Measurements from ENCODE around the gene IFNGR1.

Gene IFNGR1

GRCh38 chr6:137191670-137192069 is 27.5 kb downstream of the IFNGR1 start:
- peaks cover 19% of the 10 kb centered on the region for H3K4me1 ChIP-seq (ENCODE audit: control insufficient read depth, insufficient read depth, low read length)
- H3K9me3 ChIP-seq (ENCODE audit: control insufficient read depth, low read length), result peaks cover 17% of the 10 kb centered on the region
- no peak overlapping the region for H3K9ac ChIP-seq (ENCODE audit: low read length)
- no peaks in the 10 kb centered on the region for H3K27me3 ChIP-seq (replicated peaks; ENCODE audit: control insufficient read depth, insufficient read depth, low read length)
- H3K36me3 ChIP-seq (ENCODE audit: control insufficient read depth, insufficient read depth, low read length, severe bottlenecking), result peaks cover 5% of the 10 kb centered on the region
- no peak overlapping the region for H3K4me3 ChIP-seq (ENCODE audit: low read length)
- DNase-seq (ENCODE audit: low read depth), result peak; percentile 75

GRCh38 chr6:137191236-137191635 is 27.9 kb downstream of the IFNGR1 start:
- peak; percentile 28 for DNase-seq (ENCODE audit: low read depth)
- Histone ChIP-seq H3K4me1 (ENCODE audit: control insufficient read depth, insufficient read depth, low read length) (peaks cover 19% of the 10 kb centered on the region), H3K36me3 (ENCODE audit: control insufficient read depth, insufficient read depth, low read length, severe bottlenecking) (peaks cover 1% of the 10 kb centered on the region), H3K9me3 (ENCODE audit: control insufficient read depth, low read length) (peaks cover 17% of the 10 kb centered on the region), H3K9ac (ENCODE audit: low read length) (no peak overlapping the region), H3K4me3 (ENCODE audit: low read length) (peak overlapping the region; percentile 17), H3K27me3 (replicated peaks; ENCODE audit: control insufficient read depth, insufficient read depth, low read length) (no peaks in the 10 kb centered on the region)

- H3K27me3 ChIP-seq (replicated peaks; ENCODE audit: control insufficient read depth, insufficient read depth, low read length), result no peaks in the 10 kb centered on the region
- no peak for DNase-seq (ENCODE audit: low read depth)
- H3K9ac ChIP-seq (ENCODE audit: low read length), result no peak overlapping the region
- H3K4me1 ChIP-seq (ENCODE audit: control insufficient read depth, insufficient read depth, low read length), result peaks cover 19% of the 10 kb centered on the region
- no peaks in the 10 kb centered on the region for H3K36me3 ChIP-seq (ENCODE audit: control insufficient read depth, insufficient read depth, low read length, severe bottlenecking)
- no peak overlapping the region for H3K4me3 ChIP-seq (ENCODE audit: low read length)
- H3K9me3 ChIP-seq (ENCODE audit: control insufficient read depth, low read length), result peaks cover 17% of the 10 kb centered on the region
These were observed 28.5 kb downstream of the IFNGR1 start for GRCh38 chr6:137190583-137191094.

- Histone ChIP-seq H3K4me3 (ENCODE audit: low read length) (no peak overlapping the region), H3K9me3 (ENCODE audit: control insufficient read depth, low read length) (peaks cover 34% of the 10 kb centered on the region), H3K36me3 (ENCODE audit: control insufficient read depth, insufficient read depth, low read length, severe bottlenecking) (no peaks in the 10 kb centered on the region), H3K4me1 (ENCODE audit: control insufficient read depth, insufficient read depth, low read length) (peaks cover 19% of the 10 kb centered on the region), H3K27me3 (replicated peaks; ENCODE audit: control insufficient read depth, insufficient read depth, low read length) (no peaks in the 10 kb centered on the region), H3K9ac (ENCODE audit: low read length) (no peak overlapping the region)
- DNase-seq (ENCODE audit: low read depth), result no peak
These were observed 30.3 kb downstream of the IFNGR1 start for GRCh38 chr6:137188855-137189254.

- no peak overlapping the region for H3K4me3 ChIP-seq (ENCODE audit: low read length)
- H3K9ac ChIP-seq (ENCODE audit: low read length), result no peak overlapping the region
- no peak for DNase-seq (ENCODE audit: low read depth)
- peaks cover 66% of the 10 kb centered on the region for H3K9me3 ChIP-seq (ENCODE audit: control insufficient read depth, low read length)
- no peaks in the 10 kb centered on the region for H3K4me1 ChIP-seq (ENCODE audit: control insufficient read depth, insufficient read depth, low read length)
- H3K36me3 ChIP-seq (ENCODE audit: control insufficient read depth, insufficient read depth, low read length, severe bottlenecking), result no peaks in the 10 kb centered on the region
- H3K27me3 ChIP-seq (replicated peaks; ENCODE audit: control insufficient read depth, insufficient read depth, low read length), result no peaks in the 10 kb centered on the region
These were observed 33.9 kb downstream of the IFNGR1 start for GRCh38 chr6:137185290-137185689.

- no peak overlapping the region for H3K9ac ChIP-seq (ENCODE audit: low read length)
- H3K36me3 ChIP-seq (ENCODE audit: control insufficient read depth, insufficient read depth, low read length, severe bottlenecking), result no peaks in the 10 kb centered on the region
- H3K4me3 ChIP-seq (ENCODE audit: low read length), result no peak overlapping the region
- no peaks in the 10 kb centered on the region for H3K27me3 ChIP-seq (replicated peaks; ENCODE audit: control insufficient read depth, insufficient read depth, low read length)
- peaks cover 53% of the 10 kb centered on the region for H3K9me3 ChIP-seq (ENCODE audit: control insufficient read depth, low read length)
- no peaks in the 10 kb centered on the region for H3K4me1 ChIP-seq (ENCODE audit: control insufficient read depth, insufficient read depth, low read length)
- no peak for DNase-seq (ENCODE audit: low read depth)
These were observed 36.5 kb downstream of the IFNGR1 start for GRCh38 chr6:137182654-137183073.

- DNase-seq (ENCODE audit: low read depth), result no peak
- Histone ChIP-seq H3K27me3 (replicated peaks; ENCODE audit: control insufficient read depth, insufficient read depth, low read length) (no peaks in the 10 kb centered on the region), H3K36me3 (ENCODE audit: control insufficient read depth, insufficient read depth, low read length, severe bottlenecking) (no peaks in the 10 kb centered on the region), H3K9me3 (ENCODE audit: control insufficient read depth, low read length) (peaks cover 49% of the 10 kb centered on the region), H3K4me1 (ENCODE audit: control insufficient read depth, insufficient read depth, low read length) (no peaks in the 10 kb centered on the region), H3K9ac (ENCODE audit: low read length) (no peak overlapping the region), H3K4me3 (ENCODE audit: low read length) (no peak overlapping the region)
These were observed 37.1 kb downstream of the IFNGR1 start for GRCh38 chr6:137181891-137182653.

- no peaks in the 10 kb centered on the region for H3K27me3 ChIP-seq (replicated peaks; ENCODE audit: control insufficient read depth, insufficient read depth, low read length)
- DNase-seq (ENCODE audit: low read depth), result no peak
- no peak overlapping the region for H3K4me3 ChIP-seq (ENCODE audit: low read length)
- no peaks in the 10 kb centered on the region for H3K36me3 ChIP-seq (ENCODE audit: control insufficient read depth, insufficient read depth, low read length, severe bottlenecking)
- peaks cover 19% of the 10 kb centered on the region for H3K9me3 ChIP-seq (ENCODE audit: control insufficient read depth, low read length)
- no peaks in the 10 kb centered on the region for H3K4me1 ChIP-seq (ENCODE audit: control insufficient read depth, insufficient read depth, low read length)
- H3K9ac ChIP-seq (ENCODE audit: low read length), result no peak overlapping the region
These were observed 41.6 kb downstream of the IFNGR1 start for GRCh38 chr6:137177611-137178010.

- Histone ChIP-seq H3K4me3 (ENCODE audit: low read length) (no peak overlapping the region), H3K27me3 (replicated peaks; ENCODE audit: control insufficient read depth, insufficient read depth, low read length) (no peaks in the 10 kb centered on the region), H3K36me3 (ENCODE audit: control insufficient read depth, insufficient read depth, low read length, severe bottlenecking) (no peaks in the 10 kb centered on the region), H3K9ac (ENCODE audit: low read length) (no peak overlapping the region), H3K4me1 (ENCODE audit: control insufficient read depth, insufficient read depth, low read length) (no peaks in the 10 kb centered on the region), H3K9me3 (ENCODE audit: control insufficient read depth, low read length) (peaks cover 10% of the 10 kb centered on the region)
- DNase-seq (ENCODE audit: low read depth), result no peak
These were observed 42.5 kb downstream of the IFNGR1 start for GRCh38 chr6:137176729-137177128.

- Histone ChIP-seq H3K27me3 (replicated peaks; ENCODE audit: control insufficient read depth, insufficient read depth, low read length) (no peaks in the 10 kb centered on the region), H3K9ac (ENCODE audit: low read length) (no peak overlapping the region), H3K4me3 (ENCODE audit: low read length) (no peak overlapping the region), H3K9me3 (ENCODE audit: control insufficient read depth, low read length) (peaks cover 4% of the 10 kb centered on the region), H3K4me1 (ENCODE audit: control insufficient read depth, insufficient read depth, low read length) (no peaks in the 10 kb centered on the region), H3K36me3 (ENCODE audit: control insufficient read depth, insufficient read depth, low read length, severe bottlenecking) (no peaks in the 10 kb centered on the region)
- no peak for DNase-seq (ENCODE audit: low read depth)
These were observed 43.3 kb downstream of the IFNGR1 start for GRCh38 chr6:137175868-137176245.

GRCh38 chr6:137175157-137175867 is 43.9 kb downstream of the IFNGR1 start:
- Histone ChIP-seq H3K9me3 (ENCODE audit: control insufficient read depth, low read length) (peaks cover 8% of the 10 kb centered on the region), H3K9ac (ENCODE audit: low read length) (no peak overlapping the region), H3K4me1 (ENCODE audit: control insufficient read depth, insufficient read depth, low read length) (no peaks in the 10 kb centered on the region), H3K27me3 (replicated peaks; ENCODE audit: control insufficient read depth, insufficient read depth, low read length) (no peaks in the 10 kb centered on the region), H3K4me3 (ENCODE audit: low read length) (no peak overlapping the region), H3K36me3 (ENCODE audit: control insufficient read depth, insufficient read depth, low read length, severe bottlenecking) (no peaks in the 10 kb centered on the region)
- no peak for DNase-seq (ENCODE audit: low read depth)

All from adipocyte (in vitro differentiated cells).